ENCODE data around the gene YIPF3. TPM values are rescaled to one million over a fixed set of nuclear protein-coding genes. Genes with fewer than 3 reads are reported as not detected.
A peak's percentile ranks its signal among the peaks of the same experiment; 100 is the strongest.

YIPF3 gene
- total RNA-seq, 2 experiments from 2014 or later: 32.6 to 33.9 TPM

DNA sequence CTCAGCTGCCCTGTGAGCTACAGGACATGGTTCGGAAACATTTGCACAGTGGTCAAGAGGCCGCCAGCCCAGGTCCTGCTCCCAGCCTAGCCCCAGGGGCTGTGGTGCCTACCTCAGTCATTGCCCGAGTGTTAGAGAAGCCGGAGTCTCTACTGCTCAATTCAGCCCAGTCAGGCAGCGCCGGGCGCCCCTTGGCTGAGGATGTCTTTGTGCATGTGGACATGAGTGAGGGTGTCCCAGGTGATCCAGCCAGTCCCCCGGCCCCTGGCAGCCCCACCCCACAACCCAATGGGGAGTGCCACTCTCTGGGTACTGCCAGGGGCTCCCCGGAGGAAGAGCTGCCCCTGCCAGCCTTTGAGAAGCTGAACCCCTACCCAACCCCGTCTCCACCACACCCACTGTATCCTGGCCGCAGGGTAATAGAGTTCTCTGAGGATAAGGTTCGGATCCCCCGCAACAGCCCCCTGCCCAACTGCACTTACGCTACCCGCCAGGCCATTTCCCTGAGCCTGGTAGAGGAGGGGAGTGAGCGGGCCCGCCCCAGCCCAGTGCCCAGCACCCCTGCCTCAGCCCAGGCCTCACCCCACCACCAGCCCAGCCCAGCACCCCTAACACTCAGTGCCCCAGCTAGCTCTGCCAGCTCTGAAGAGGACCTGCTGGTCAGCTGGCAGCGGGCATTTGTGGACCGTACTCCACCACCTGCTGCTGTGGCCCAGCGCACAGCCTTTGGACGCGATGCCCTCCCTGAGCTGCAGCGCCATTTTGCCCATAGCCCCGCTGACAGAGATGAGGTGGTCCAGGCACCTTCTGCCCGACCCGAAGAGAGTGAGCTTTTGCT is 11.8 kb downstream of the YIPF3 start:
- TF ChIP-seq, protein P1, sequence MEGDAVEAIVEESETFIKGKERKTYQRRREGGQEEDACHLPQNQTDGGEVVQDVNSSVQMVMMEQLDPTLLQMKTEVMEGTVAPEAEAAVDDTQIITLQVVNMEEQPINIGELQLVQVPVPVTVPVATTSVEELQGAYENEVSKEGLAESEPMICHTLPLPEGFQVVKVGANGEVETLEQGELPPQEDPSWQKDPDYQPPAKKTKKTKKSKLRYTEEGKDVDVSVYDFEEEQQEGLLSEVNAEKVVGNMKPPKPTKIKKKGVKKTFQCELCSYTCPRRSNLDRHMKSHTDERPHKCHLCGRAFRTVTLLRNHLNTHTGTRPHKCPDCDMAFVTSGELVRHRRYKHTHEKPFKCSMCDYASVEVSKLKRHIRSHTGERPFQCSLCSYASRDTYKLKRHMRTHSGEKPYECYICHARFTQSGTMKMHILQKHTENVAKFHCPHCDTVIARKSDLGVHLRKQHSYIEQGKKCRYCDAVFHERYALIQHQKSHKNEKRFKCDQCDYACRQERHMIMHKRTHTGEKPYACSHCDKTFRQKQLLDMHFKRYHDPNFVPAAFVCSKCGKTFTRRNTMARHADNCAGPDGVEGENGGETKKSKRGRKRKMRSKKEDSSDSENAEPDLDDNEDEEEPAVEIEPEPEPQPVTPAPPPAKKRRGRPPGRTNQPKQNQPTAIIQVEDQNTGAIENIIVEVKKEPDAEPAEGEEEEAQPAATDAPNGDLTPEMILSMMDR (IDR thresholded peaks at IDR 0.05): no peak
- H3K4me1 Mint-ChIP-seq (ENCODE audit: low read depth): peaks cover 6% of the 10 kb centered on the region
- ChIA-PET CTCF (interaction anchor here (1.1 to 4.9 kb wide), 15 partner anchors 11 to 281 kb away, joined by 3 to 78 read pairs (median 8); partner anchors contain the start of genes CRIP3, DLK2, POLR1C and YIPF3), POLR2A (interaction anchor here (0.6 to 6.1 kb wide), 3 partner anchors 14 to 48 kb away, joined by 3 to 77 read pairs (median 3); partner anchors contain the start of genes POLR1C and YIPF3)
- no peaks in the 10 kb centered on the region for H3K9me3 Mint-ChIP-seq
- DNase-seq: no peak
- no peak overlapping the region for H3K27ac Mint-ChIP-seq
- H3K36me3 Mint-ChIP-seq (ENCODE audit: low read depth): peaks cover 24% of the 10 kb centered on the region
- H3K4me3 Mint-ChIP-seq: no peak overlapping the region
- ATAC-seq: no peak
- H3K27me3 Mint-ChIP-seq: peaks cover 18% of the 10 kb centered on the region
- intact Hi-C loops (cut with micrococcal nuclease): loop anchor here (5.0 kb wide), 2 partner anchors 48 to 238 kb away; partner anchors contain the start of gene DLK2

DNA sequence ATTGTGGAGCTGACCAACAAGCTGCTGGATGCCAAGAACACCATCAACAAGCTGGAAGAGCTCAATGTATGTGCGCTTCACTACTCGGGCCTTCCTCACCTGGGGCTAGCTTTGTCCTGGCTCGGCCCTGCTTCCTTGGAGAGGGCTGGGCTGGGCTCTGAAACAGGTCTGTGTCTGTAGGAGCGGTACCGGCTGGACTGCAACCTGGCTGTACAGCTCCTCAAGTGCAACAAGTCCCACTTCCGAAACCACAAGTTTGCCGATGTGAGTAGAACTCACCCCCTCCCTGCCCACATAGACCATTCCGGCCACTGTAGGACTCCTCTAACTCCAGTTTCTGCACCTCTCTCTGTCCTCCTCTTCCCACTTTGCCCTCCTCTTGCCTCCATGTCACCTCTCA is 13.3 kb downstream of the YIPF3 start:
- H3K27me3 Mint-ChIP-seq: peaks cover 9% of the 10 kb centered on the region
- DNase-seq: no peak
- TF ChIP-seq, protein P1 (IDR thresholded peaks at IDR 0.05): no peak
- intact Hi-C loops (cut with micrococcal nuclease): no loop called here
- CTCF ChIA-PET: interaction anchor here (4.9 kb wide), 1 partner anchor 48 kb away, joined by 60 read pairs; the partner anchor contains the start of gene DLK2
- POLR2A ChIA-PET: interaction anchor here (0.6 to 1.7 kb wide), 4 partner anchors 9 to 297 kb away, joined by 3 to 5 read pairs (median 3); no protein-coding TSS in a partner anchor
- ATAC-seq: no peak
- no peaks in the 10 kb centered on the region for H3K9me3 Mint-ChIP-seq
- H3K4me3 Mint-ChIP-seq: no peak overlapping the region
- H3K27ac Mint-ChIP-seq: peak overlapping the region; percentile 13
- peaks cover 24% of the 10 kb centered on the region for H3K36me3 Mint-ChIP-seq (ENCODE audit: low read depth)
- no peaks in the 10 kb centered on the region for H3K4me1 Mint-ChIP-seq (ENCODE audit: low read depth)

- Mint-ChIP-seq H3K4me3 (no peak overlapping the region), H3K27me3 (peaks cover 2% of the 10 kb centered on the region), H3K9me3 (no peaks in the 10 kb centered on the region), H3K36me3 (ENCODE audit: low read depth) (peaks cover 24% of the 10 kb centered on the region), H3K27ac (no peak overlapping the region), H3K4me1 (ENCODE audit: low read depth) (no peaks in the 10 kb centered on the region)
- TF ChIP-seq, protein P1 (IDR thresholded peaks at IDR 0.05): no peak
- intact Hi-C loops (cut with micrococcal nuclease): no loop called here
- CTCF ChIA-PET: interaction anchor here (0.7 kb wide), 2 partner anchors 74 to 94 kb away, joined by 3 to 4 read pairs; no protein-coding TSS in a partner anchor
- POLR2A ChIA-PET: interaction anchor here (1.0 to 1.7 kb wide), 3 partner anchors 9 to 43 kb away, joined by 3 to 5 read pairs (median 3); no protein-coding TSS in a partner anchor
- DNase-seq: no peak
- ATAC-seq: no peak
Measured at GRCh38 chr6:43502666-43503065, 14.1 kb downstream of the YIPF3 start.

DNA sequence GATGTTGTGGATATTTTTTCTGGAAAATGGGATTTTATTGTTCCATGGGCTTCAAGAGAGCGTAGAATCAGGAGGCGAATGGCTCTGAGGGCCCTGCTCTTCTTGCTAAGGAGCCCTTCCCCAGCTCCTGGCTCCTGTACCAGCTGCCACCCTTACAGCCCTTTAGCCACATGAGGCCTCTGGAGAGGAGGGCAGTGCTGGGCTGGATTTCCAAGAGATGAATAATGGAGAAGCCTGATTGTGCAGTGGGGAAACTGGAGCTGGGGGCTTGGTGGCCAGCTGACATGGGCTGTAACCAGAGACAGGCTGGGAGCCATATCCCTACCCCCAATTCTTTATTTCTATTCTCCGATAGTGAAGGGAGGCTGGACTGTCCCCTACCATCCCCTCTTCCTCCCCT is 15.8 kb downstream of the YIPF3 start:
- H3K4me1 Mint-ChIP-seq (ENCODE audit: low read depth): no peaks in the 10 kb centered on the region

More for the DNA sequence above, 15.8 kb downstream of the YIPF3 start:
- Mint-ChIP-seq H3K27me3 (no peaks in the 10 kb centered on the region), H3K9me3 (no peaks in the 10 kb centered on the region), H3K27ac (no peak overlapping the region), H3K4me3 (no peak overlapping the region), H3K36me3 (ENCODE audit: low read depth) (peaks cover 24% of the 10 kb centered on the region)
- ChIA-PET CTCF (interaction anchor here (0.7 to 1.2 kb wide), 2 partner anchors 20 to 45 kb away, joined by 3 read pairs; partner anchors contain the start of gene DLK2), POLR2A (interaction anchor here (0.6 to 1.5 kb wide), 3 partner anchors 11 to 290 kb away, joined by 3 to 5 read pairs (median 4); partner anchors contain the start of gene TJAP1)
- TF ChIP-seq, protein P1 (IDR thresholded peaks at IDR 0.05): no peak
- ATAC-seq (no peak), DNase-seq (no peak)
- intact Hi-C loops (cut with micrococcal nuclease): no loop called here

Data from activated CD8-positive, alpha-beta T cell treated with anti-CD3 and anti-CD28 coated beads for 36 hours (primary cell).